ENCODE data around the gene KANSL1.

- TF ChIP-seq CTCF (conservative IDR thresholded peaks at IDR 0.05 in 1 of 2, IDR thresholded peaks at IDR 0.05 in 1 of 2; ENCODE audit: extremely low read depth in 1 of 2, insufficient read depth in 1 of 2, low read depth in 1 of 2, low read length in 2 of 2), result no peak
- TF ChIP-seq EZH2 (IDR thresholded peaks at IDR 0.05; ENCODE audit: borderline replicate concordance, low read length), result no peak
Observed at GRCh38 chr17:46117850-46118696, 75.2 kb downstream of the KANSL1 start.
